PC-3 (cell line): ENCODE results near the gene FAT4.

Experiments
- EZH2 ChIP-seq: fragments of 300-600 bp; sonication (generic); IDR thresholded peaks from one replicate; pipeline ENCODE4 v1.6.1; 2017; ENCODE audit warnings: antibody characterized with exemption, mild to moderate bottlenecking, low read length; ENCODE audit not compliant: unreplicated experiment
- EZH2phosphoT487 ChIP-seq: fragments of 300-600 bp; sonication (generic); IDR thresholded peaks from 2 replicates; pipeline ENCODE4 v1.6.1; 2018; ENCODE audit warnings: mild to moderate bottlenecking, antibody characterized with exemption, low read length, borderline replicate concordance
- TF ChIP-seq, protein P1 (sequence below): fragments of 300-600 bp; sonication (generic); conservative IDR thresholded peaks from 2 replicates; pipeline ENCODE4 v1.5.1; 2017; ENCODE audit warnings: antibody characterized with exemption, low read depth, mild to moderate bottlenecking, low read length

DNA sequence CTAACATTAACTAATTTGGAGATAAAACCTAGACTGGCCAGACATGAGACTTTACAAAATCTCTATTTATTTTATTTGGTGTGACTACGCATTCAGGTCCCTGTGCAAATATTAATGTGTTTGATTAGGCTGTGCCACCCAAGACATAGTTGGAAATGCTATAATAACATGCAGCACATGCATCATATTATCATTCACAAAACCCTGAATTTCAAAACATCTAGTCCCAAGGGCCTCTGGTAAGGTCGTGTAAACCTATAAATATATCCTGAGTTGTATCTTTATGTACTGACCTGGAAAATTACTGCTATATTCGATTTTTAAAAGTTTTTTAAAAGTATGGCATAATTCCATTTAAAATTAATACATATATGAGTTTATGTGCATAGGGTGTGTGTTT, 47.1 kb upstream of the FAT4 start:
- TF ChIP-seq, protein P1, sequence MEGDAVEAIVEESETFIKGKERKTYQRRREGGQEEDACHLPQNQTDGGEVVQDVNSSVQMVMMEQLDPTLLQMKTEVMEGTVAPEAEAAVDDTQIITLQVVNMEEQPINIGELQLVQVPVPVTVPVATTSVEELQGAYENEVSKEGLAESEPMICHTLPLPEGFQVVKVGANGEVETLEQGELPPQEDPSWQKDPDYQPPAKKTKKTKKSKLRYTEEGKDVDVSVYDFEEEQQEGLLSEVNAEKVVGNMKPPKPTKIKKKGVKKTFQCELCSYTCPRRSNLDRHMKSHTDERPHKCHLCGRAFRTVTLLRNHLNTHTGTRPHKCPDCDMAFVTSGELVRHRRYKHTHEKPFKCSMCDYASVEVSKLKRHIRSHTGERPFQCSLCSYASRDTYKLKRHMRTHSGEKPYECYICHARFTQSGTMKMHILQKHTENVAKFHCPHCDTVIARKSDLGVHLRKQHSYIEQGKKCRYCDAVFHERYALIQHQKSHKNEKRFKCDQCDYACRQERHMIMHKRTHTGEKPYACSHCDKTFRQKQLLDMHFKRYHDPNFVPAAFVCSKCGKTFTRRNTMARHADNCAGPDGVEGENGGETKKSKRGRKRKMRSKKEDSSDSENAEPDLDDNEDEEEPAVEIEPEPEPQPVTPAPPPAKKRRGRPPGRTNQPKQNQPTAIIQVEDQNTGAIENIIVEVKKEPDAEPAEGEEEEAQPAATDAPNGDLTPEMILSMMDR, result no peak
- no peak for TF ChIP-seq EZH2
- TF ChIP-seq EZH2phosphoT487, result no peak
